ENCODE results near the gene CDC27.
"Not testable (repeated sequence)": the region's sequence is repeated elsewhere in the genome, so short reads cannot be mapped to it uniquely, and the experiment has no call there.

The CDC27 gene

DNA sequence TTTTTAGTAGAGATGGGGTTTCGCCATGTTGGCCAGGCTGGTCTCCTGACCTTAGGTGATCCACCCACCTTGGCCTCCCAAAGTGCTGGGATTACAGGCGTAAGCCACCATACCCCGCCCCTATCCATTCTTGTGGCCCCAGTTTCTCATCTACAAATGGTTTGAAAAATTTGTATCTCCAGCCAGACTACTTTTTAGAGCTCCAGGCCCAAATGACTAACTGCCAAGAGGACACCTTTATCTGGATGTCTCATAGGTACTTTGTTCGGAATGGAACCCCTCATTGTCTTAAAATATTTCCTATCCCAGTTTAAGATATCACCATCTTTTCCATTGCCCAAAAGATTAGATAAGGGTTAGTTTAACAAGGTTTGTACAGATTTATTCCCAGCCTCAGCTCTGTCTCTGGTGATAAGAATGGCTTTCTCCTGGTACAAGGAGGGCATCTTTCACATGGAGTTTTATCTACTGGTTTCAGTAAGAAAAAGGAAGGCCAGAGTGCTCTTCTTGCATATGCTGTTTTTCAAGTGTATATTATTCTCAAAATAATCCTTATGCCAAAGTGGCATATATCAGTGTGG lies 4.9 kb upstream of the CDC27 start:
- no peak for DNase-seq (ENCODE audit: low read depth in 2 of 2)

DNA sequence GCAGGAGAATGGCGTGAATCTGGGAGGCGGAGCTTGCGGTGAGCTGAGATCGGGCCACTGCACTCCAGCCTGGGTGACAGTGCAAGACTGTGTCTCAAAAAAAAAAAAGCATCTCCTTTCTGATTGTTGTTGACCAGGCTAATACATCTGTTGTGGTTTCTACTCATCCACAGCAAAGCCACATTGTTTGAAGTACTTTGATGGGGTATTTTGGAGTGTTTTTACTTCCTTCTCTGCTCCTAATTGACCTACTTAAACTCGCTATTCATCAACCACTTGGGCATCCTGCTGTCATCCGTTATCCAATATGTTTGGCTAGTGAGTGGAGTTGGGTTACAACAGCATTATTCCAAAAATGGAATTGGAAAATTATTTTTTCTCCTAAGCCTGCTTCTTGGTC lies 3.5 kb upstream of the CDC27 start:
- DNase-seq (ENCODE audit: low read depth in 2 of 2) = no peak

DNA sequence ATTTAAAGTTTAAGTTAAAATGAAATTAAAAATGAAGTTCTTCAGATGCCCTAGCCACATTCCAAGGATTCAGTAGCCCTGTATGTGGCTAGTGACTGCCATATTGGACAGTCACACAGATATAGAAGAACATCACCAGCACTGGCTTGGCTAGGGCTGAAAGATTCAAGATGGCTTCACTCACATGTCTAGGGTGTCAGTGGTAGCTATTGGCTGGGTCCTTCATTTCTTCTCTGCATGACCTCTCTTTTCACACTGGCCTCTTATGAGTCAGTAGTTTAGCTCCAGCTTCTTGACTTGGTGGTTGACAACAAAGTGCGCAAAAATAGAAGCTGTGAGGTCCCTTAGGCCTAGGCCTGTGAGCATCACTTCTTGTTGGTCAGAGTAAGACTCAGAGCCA lies 1.7 kb upstream of the CDC27 start:
- no peak for DNase-seq (ENCODE audit: low read depth in 2 of 2)

GRCh38 chr17:47190243-47190642 lies 1.1 kb upstream of the CDC27 start:
- DNase-seq (ENCODE audit: low read depth in 2 of 2) = no peak

DNA sequence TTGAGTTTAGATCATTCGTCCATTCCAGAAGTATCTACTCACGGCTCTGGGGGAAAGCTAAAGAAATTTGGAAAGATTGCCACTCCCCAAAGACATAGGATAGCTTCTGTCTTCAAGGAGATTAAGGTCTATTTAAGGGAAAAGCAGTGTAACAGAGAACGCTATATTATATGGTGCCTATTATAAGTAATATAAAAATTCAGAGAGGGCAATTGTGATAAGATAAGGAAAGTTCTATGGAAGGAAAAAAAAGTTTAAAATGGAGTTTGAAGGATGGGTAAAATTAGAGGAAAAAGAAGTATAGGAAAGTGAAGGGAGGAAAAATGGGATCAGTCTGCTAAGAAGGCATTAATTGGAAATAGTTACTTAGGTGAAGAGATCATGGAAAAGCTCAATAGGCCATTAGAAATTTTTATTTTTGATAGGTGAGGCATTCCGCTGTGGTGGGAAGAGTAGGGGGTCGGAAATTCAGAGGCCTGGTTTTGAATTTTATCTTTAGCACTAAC lies 690 bp upstream of the CDC27 start:
- no peak for DNase-seq (ENCODE audit: low read depth in 2 of 2)

DNA sequence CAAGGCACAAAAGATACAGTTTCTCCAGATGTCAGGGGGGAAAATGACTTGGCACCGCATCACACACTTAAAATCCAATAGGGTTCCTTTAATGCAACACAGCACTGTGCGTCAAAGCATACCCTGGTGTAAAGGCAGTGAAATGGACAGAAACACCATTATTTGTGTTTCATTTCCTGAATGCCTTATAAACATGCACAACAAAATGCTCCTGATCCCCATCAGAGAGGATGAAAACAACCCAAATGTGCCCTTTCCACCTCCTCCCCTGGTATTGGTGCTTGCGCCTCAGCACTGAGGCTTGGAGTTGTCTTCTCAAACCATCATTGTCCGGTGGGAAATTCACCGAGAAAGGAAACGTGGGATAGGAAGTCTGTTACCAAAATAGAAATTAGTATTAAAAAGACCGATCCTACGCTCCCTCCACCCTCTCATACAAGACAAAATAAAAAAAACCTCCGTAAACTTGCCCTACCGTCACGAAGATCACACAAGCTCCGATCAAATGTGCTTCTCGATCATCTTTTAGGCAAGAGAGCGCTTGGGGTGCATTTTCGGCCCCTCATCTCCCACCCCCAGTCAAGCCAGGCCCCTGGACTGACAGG lies 722 bp downstream of the CDC27 start:
- no peak for DNase-seq (ENCODE audit: low read depth in 2 of 2)

DNA sequence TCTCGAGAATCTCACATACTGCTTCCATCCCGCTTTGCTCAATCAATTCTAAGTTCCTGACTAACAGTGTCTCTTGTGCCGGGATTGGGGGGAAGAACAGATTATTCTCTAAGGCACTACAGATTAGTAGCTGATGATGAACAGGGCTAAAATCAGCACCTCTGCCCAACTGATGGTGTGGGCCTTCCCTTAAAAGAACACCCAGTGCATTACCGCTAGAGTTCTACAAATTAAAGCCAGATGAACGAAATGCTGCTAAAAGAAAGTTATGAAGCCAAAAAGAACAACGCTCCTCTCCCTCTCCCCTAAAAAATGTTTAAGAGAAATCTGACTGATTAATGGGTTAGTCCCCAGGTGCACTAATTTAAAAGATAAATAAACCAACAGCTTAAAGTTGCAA lies 4.4 kb downstream of the CDC27 start:
- no peak for DNase-seq (ENCODE audit: low read depth in 2 of 2)

DNA sequence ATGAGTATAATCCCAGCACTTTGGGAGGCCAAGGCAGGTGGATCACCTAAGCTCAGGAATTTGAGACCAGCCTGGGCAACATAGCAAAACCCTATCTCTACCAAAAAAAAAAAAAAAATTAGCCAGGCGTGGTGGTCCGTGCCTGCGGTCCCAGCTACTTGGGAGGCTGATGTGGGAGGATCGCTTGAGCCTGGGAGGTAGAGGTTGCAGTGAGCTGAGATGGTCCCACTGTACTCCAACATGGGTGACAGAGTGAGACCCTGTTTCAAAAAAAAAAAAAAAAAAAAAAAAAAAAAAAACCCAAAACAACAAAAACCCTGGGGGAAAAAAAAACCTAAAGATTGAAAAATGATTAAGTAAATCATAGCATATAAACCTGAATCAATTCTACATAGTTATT lies 8.1 kb downstream of the CDC27 start:
- not testable (repeated sequence) for DNase-seq (ENCODE audit: low read depth in 2 of 2)

DNA sequence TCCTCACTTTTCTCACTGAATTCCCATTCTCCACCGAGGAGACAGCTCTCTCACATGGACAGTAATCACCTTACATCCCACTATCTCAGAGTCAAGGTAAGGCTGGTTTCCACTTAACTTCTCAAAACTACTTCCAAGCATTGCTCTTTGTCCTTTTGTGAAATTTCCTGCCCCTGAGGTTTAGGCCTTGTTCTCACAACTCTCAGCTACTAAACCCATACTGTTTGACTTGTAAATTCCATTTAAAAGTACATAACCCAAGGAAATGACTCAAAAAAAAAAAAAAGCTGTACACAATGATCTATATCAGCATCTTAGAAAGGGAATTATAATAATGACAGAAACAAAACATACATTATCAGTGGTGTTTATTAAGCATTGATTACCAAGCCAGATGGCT lies 8.8 kb downstream of the CDC27 start:
- DNase-seq (ENCODE audit: low read depth in 2 of 2) = no peak

GRCh38 chr17:47179141-47179540 lies 10.0 kb downstream of the CDC27 start:
- no peak for DNase-seq (ENCODE audit: low read depth in 2 of 2)

DNA sequence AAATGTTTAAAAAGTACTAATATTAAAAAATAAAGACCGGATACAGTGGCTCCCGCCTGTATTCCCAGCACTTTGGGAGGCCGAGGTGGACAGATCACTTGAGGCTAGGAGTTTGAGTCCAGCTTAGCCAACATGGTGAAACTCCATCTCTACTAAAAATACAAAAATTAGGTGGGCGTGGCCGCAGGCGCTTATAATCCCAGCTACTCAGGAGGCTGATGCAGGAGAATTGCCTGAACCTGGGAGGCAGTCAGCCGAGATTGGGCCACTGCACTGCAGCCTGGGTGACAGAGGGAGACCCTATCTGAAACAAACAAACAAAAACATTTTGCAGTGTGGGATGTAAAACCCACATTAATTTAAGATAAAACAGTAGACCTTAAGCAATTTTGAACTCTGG lies 11.8 kb downstream of the CDC27 start:
- no peak for DNase-seq (ENCODE audit: low read depth in 2 of 2)

DNA sequence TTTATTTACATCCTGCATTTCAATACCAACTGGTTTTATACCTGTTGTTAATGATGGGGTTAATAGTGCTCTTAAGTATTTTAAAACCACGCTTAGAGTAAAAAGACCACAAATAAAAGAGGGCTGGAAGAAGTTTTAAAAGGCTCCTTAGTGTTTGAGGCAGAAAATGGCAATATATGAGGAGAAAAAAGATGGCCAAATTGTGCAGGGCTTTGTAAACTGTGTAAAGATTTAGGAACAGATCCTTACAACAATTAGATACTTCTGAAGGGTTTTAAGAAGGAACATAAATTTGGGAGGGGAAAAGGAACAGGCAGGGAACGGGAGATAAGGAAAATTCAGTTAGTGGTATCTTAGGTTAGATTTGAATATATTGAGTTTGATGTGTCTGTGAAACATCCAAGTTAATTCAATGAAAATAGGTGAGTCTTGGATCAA lies 12.7 kb downstream of the CDC27 start:
- no peak for DNase-seq (ENCODE audit: low read depth in 2 of 2)

DNA sequence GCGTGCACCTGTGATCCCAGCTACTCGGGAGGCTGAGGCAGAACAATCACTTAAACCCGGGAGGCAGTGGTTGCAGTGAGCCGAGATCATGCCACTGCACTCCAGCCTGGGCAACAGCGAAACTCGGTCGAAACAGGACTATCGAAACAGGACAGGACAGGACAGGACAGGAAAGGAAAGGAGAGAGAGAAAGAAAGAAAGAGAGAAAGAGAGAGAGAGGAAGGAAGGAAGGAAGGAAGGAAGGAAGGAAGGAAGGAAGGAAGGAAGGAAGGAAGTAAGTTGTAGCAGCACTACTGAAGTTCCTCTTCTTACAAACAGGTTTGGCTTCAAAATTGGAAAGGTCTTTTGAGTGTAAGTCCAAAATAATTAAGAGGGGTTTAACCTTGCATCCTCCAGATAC lies 14.3 kb downstream of the CDC27 start:
- DNase-seq (ENCODE audit: low read depth in 2 of 2) = not testable (repeated sequence)

DNA sequence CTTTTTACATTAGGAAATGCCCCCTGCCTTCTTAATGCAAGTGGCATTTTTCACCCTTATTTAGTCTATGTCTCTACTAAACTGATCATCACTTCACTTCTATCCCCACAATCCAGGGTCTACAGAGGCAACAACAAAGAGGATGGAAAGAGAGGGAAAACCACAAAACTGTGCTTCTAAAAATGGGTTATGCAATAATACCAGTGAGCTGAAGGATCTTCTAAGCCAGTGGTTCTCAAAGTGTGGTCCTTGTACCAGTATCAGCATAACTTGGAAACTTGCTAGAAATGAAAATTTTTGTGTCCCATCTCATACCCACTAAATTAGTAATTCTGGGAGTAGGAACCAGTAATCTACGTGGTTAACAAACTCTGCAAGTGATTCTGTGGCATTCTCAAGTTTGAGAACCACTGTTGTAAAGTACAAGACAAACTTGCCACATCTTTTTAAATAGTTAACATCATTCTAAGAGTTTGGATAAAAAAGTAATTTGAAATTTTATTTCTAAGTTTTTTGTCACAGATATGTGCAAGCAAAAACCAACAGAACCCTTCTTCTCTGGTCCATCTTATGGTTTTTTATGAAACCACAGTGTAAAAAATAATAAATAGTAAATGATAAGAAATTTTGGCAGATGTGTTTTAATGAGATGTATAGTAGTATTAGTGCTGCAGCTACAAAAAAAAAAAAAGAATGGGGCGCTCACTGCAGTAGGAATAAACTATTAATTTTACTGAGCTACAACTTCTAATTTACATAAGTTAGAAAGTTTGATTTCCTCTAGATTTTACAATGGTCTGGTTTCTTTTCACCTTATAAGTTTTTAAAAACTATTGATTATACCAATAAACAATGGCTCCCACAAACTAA lies 16.2 kb downstream of the CDC27 start:
- no peak for DNase-seq (ENCODE audit: low read depth in 2 of 2)

GRCh38 chr17:47170710-47171109 lies 18.4 kb downstream of the CDC27 start:
- DNase-seq (ENCODE audit: low read depth in 2 of 2) = no peak

GRCh38 chr17:47168896-47169295 lies 20.2 kb downstream of the CDC27 start:
- DNase-seq (ENCODE audit: low read depth in 2 of 2) = not testable (repeated sequence)

- not testable (repeated sequence) for DNase-seq (ENCODE audit: low read depth in 2 of 2)
Observed at GRCh38 chr17:47166854-47167253, 22.2 kb downstream of the CDC27 start.

DNA sequence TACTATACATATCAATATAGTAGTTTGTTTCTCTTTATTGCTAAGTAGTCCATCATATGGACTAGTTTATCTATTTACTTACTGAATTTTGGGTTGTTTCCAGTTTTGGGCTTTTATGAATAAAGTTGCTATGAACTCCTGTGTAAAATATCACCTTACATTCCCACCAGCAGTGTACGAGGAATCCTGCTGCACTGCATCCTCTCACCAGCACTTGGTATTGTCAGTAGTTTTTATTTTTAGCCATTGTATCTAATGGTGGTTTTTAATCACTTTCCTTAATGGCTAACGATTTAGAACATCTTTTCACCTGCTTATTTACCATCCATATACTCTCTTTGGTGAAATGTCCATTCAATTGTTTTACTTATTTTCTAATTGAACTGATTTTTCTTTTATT lies 24.0 kb downstream of the CDC27 start:
- no peak for DNase-seq (ENCODE audit: low read depth in 2 of 2)

DNA sequence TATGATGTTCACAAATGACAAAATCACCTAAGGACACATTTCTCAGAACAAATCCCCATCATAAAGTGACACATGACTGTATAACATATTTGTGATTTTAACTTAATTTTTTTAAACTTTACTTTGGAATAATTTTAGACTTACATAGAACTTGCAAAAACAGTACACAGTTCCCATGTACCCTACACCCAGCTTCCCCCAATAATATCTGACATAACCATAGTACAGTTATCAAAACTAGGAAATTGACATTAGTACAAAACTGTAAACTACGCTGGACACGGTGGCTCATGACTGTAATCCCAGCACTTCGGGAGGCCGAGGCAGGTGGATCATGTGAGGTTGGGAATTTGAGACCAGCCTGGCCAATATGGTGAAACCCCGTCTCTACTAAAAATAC lies 24.8 kb downstream of the CDC27 start:
- DNase-seq (ENCODE audit: low read depth in 2 of 2) = no peak

DNA sequence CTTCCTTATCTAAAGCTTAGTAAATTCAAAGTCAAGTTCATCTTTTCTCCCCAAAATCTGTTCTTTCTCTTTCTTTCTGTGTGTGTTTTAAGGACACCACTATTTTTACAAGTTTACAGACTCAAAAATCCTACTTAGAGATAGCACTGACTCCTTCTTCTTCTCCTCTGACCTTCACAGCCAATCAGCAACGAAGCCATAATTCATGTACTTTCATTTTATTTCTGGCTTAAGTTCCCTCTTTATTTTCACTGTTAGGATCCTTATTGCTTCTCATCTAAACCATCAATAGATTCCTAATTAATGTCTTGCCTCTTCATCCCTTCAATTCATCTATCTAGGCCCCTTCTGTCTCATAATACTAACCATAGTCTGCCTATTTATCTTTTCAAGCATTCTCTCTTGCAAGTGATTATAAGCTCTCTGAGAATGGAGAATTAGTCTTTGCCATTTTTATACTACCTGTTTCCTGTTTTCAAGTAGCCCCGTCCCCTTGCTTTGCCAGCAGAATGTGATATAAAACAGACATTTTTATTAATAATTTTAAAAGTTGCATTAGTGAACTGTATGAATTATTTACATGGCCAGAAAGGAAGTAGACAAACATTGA lies 27.0 kb downstream of the CDC27 start:
- DNase-seq (ENCODE audit: low read depth in 2 of 2) = no peak

- DNase-seq (ENCODE audit: low read depth in 2 of 2) = no peak
Observed at GRCh38 chr17:47159315-47159714, 29.8 kb downstream of the CDC27 start.

GRCh38 chr17:47145351-47145750 lies 43.7 kb downstream of the CDC27 start:
- no peak for DNase-seq (ENCODE audit: low read depth in 2 of 2)

All from stimulated activated CD8-positive, alpha-beta memory T cell treated with anti-CD3 and anti-CD28 coated beads, Interleukin-2, amount 100 ng/mL, for 1 hour (primary cell).